Activated T-cell treated with anti-CD3 and anti-CD28 coated beads for 4 hours (primary cell): Measurements from ENCODE around the gene POLRMT.
"Not testable (repeated sequence)": the region's sequence is repeated elsewhere in the genome, so short reads cannot be mapped to it uniquely, and the experiment has no call there.

ENCODE experiments used
- DNase-seq: peaks from one replicate; pipeline ENCODE4 v3.0.0-alpha.2; 2020

POLRMT gene

GRCh38 chr19:646779-647565, 13.6 kb upstream of the POLRMT start:
- no peak for DNase-seq

- DNase-seq = no peak
Measured at GRCh38 chr19:645912-646778, 12.8 kb upstream of the POLRMT start.

- no peak for DNase-seq
Measured at GRCh38 chr19:644789-645188, 11.5 kb upstream of the POLRMT start.

DNA sequence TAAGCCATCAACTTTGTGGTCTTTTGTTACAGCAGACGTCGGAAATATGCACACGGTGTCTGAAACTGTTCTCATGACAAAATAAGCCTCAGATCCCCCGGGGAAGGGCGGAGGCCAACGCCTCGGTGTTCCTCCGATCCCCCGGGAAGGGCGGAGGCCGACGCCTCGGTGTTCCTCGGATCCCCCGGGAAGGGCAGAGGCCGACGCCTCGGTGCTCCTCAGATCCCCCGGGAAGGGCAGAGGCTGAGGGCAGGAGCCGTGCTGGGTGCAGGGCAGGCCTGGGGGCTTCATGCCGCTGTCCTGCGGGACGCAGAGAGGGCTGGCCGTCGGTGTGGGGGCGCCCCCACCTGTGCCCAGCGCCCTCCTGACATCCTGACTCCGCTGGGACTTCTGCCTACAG, 11.0 kb upstream of the POLRMT start:
- DNase-seq = no peak

GRCh38 chr19:643736-644135, 10.4 kb upstream of the POLRMT start:
- DNase-seq = no peak

DNA sequence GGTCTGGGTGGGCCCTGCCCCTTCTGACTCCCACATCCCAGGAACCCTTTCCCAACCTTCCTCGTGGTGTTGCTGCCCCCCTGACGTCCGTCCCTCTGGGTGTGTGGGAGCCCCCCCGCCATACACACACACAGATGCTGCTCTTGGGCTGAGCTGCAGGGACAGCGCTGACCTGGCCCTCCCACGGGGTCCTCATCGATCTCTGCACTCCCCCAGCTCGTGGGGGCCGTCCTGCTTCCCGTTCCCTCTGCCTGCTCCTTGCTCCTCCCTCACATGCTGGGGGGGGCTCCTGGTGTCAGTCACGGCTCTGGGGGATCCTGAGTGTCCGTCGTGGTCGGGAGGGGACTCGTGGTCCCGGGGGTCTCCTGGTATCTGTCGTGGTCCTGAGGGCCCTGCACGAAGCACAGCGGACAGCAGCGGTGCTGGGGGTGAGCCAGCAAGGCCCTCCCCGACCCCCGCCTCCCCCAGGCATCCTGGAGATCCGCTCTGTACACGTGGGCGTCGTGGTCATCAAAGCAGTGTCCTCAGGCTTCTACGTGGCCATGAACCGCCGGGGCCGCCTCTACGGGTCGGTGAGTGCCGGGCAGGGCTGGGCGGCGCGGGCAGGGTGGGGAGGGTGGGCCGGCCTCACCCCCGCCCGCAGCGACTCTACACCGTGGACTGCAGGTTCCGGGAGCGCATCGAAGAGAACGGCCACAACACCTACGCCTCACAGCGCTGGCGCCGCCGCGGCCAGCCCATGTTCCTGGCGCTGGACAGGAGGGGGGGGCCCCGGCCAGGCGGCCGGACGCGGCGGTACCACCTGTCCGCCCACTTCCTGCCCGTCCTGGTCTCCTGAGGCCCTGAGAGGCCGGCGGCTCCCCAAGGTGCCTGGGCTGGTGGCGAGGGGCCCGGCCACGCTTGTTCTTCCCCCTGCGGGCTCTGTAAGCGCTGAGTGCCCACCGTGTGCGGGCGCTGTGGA, 9.7 kb upstream of the POLRMT start:
- no peak for DNase-seq

DNA sequence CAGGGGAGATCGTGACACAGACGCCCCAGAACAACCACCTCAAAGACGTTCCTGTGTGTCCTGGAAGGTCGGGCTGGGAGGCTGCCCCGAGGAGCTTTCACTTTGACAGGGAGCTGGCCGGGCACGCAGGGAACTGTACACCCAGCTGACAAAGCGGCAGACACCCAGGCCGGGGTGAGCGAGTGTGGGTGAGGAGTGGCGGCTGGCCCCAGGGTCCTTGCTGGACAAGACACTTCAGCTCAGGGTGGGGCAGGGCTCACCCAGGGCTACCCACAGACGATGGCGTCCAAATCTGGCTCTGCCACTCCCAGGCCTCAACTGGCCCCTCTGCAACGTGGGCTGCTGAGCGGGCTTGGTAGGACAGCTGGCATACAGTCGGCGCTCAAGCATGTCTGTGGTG, 8.4 kb upstream of the POLRMT start:
- DNase-seq = no peak

- DNase-seq = no peak
Measured at GRCh38 chr19:640606-641189, 7.4 kb upstream of the POLRMT start.

- no peak for DNase-seq
Measured at GRCh38 chr19:640161-640558, 6.8 kb upstream of the POLRMT start.

- peak; percentile 95 for DNase-seq
Measured at GRCh38 chr19:639253-640160, 6.2 kb upstream of the POLRMT start, which contains the start of gene FGF22. TSS of gene FGF22 (plus strand) at chr19:639879. CDS start at chr19:639926, 47 bp downstream.

DNA sequence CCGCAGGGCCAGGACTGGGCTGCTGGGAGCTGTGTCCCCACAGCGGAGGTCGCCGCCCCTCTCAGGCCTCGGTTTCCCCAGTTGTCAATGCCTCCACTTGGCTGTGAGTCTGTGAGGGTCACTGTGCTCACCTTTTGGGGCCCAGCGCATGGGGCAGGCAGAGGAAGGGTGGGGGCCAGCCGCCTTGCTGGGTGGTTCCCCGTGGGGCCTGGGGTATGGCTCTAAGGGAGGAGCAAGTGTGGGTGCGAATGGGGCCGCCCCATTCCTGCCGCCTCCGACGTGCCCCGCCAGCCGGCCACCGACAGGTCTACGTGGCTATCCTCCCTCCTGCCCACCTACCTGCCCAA, 5.5 kb upstream of the POLRMT start:
- DNase-seq = no peak

DNA sequence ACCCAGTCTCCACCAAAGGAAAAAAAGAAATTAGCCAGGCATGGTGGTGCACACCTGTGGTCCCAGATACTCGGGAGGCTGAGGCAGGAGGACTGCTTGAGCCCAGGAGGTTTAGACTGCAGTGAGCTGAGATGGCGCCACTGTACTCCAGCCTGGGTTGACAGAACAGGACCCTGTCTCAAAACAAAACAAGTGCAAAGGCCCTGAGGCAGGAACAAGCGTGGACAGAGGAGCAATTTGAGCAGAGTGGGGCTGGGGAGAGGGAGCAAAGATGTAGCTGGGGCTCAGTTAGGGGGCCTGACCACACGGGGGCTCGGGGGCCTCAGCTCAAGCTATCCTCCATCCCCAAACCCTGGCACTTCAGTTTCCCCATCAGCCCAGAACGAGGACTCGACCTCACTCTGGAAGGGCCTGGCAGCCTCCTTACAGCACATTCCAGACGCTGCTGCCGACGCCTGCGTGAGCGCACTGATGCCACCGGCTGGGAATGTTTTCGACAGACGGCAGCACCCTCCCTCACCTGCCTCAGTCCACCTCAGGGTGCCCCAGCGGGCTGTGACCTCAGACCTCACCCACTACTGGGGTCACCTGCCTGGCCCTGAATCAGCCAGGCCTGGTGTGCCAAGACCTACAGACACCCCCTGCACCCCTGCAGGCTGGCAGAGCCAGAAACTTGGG, 1.8 kb upstream of the POLRMT start:
- DNase-seq = no peak

DNA sequence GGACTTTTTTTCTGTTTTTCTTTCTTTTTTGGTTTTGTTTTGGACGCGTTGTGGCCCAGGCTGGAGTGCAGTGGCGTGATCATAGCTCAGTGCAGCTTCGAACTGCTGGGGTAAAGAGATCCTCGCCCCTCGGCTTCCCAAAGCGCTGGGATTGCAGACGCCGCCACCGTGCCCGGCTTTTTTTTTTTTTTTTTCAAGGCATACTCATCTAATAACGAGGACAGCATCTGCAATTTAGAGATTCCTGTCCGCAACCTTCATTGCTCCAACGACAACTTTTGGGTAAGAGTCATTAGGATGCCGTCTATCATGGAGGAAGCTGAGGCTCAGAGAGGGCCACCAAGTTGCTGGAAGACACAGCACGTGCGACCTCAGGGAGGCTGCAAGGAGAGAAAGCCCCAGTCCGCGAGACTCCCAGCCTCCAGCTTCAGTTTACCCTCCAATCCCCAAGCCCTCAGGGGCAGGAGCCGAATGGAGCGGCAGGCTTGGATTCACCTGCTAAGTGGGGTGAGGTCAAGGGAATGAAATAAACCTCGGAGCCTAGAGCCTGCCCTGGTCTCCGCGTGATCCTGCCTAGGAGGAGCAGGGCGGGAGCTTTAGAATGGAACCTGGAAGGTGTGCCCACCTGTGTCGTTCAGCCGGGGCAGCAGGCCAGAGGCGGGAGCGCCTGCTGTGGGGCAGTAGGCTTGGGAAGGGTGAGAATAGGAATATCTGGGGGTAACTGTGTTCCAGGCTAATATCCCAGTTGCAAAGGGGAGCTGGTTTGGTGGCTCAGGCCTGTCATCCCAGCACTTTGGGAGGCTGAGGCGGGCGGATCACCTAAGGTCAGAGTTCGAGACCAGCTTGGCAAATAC, 676 bp upstream of the POLRMT start:
- no peak for DNase-seq

DNA sequence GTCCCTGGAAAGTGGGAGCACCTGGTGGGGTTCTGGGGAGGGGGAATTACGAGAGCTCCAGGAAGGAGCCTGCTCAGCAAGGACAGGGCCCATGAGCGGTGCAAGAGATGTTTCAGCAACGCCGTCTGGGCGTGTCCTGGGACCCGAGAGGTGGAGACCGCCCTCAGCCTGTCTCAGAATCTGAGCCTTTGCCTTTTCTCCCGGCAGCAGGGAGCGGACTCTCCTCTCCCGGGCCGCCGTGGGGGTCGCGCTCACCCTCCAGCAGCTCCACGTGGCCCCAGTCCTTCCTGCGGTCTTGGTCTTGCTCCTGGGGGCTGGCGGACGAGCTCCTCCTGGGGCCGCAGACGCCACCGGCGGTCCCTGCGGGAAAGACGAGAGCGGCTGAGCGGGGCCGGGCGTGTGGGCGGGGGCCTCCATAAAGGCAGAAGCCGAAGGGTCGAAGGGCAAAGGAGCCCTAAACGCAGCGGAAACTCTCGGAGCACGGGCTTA, 714 bp downstream of the POLRMT start:
- DNase-seq = peak; percentile 24

DNA sequence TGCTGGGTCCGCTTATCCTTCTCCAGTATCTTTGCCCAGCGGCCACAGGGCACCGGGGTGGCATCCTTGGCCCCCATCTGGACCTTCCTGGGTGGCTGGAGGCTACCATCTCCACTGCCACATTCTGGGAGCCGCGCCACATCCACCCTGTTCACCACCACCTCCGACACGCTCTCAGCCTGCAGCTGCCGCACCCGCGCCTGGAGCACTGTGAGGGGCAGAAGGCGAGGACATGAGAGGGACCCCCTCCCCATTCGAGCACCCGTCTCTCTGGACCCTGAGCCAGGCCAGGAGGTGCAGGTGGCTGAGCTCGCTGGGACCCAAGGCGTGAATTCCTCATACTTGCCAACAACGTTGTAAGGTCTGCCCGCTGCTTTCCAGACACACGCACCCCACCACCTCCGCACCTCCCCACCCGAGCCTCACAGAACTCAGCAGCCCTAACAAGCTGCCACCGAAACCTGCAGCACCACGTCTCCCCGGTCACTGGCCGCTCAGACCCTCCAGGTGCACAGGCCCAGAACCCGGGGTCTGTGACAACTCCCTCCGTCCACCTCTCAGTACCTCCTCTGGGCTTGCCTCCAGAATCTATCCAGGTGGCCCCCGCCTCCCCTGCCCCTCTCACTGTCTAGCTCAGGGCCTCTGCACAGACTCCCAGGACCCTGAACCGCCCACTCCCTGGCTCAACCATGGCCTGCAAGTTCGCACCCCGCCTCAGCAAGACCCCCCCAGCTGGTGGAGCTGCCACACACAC, 3.2 kb downstream of the POLRMT start:
- no peak for DNase-seq

GRCh38 chr19:629515-629914, 3.8 kb downstream of the POLRMT start:
- DNase-seq = not testable (repeated sequence)

DNA sequence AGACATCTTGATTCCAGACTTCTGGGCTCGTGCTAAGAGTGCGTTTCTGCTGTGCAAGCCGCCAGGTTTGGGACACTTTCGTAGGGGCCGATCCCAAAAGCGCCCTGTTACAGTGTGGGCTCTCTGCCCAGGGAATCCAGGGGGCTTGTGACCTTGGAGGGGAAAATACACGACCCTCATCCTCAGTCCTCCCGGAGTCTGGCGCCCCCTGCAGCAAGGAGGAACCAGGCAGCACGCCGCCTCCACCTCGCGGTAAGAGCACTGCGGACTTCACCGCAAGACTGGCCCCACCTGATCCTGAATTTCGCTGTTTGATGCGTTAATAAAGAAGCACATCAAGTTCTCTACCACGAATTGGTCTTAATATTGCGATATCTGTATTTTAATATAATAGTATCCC, 5.2 kb downstream of the POLRMT start:
- no peak for DNase-seq

GRCh38 chr19:626566-626965, 6.8 kb downstream of the POLRMT start:
- not testable (repeated sequence) for DNase-seq

GRCh38 chr19:625257-625656, 8.1 kb downstream of the POLRMT start:
- no peak for DNase-seq
